ENCODE data around the gene RAC2.
"Not testable (repeated sequence)": the region's sequence is repeated elsewhere in the genome, so short reads cannot be mapped to it uniquely, and the experiment has no call there.

Gene RAC2

DNA sequence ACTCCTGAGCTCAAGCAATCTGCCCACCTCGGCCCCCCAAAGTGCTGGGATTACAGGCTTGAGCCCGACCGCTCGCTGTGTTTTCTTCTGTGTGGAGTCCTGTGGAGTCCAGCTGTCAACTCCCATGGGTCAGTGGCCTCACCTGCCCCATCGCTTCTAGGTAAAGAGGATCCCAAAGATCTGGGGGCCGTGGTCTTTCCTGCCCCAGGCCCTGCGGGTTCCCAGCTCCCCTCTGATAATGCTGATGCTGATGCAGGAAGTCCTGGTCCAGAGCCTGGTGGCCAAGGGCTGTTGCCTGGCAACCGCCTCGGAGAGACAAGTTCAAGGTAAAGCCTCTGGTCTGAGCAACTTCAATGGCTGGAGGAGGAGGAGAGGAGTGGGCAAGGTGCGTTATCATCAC is 41.4 kb downstream of the RAC2 start:
- H3K4me3 ChIP-seq (ENCODE audit: low read depth, low read length) = no peak overlapping the region
- TF ChIP-seq, protein P1, sequence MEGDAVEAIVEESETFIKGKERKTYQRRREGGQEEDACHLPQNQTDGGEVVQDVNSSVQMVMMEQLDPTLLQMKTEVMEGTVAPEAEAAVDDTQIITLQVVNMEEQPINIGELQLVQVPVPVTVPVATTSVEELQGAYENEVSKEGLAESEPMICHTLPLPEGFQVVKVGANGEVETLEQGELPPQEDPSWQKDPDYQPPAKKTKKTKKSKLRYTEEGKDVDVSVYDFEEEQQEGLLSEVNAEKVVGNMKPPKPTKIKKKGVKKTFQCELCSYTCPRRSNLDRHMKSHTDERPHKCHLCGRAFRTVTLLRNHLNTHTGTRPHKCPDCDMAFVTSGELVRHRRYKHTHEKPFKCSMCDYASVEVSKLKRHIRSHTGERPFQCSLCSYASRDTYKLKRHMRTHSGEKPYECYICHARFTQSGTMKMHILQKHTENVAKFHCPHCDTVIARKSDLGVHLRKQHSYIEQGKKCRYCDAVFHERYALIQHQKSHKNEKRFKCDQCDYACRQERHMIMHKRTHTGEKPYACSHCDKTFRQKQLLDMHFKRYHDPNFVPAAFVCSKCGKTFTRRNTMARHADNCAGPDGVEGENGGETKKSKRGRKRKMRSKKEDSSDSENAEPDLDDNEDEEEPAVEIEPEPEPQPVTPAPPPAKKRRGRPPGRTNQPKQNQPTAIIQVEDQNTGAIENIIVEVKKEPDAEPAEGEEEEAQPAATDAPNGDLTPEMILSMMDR (IDR thresholded peaks at IDR 0.05; ENCODE audit: borderline replicate concordance, insufficient read depth, low read depth, low read length) = no peak

DNA sequence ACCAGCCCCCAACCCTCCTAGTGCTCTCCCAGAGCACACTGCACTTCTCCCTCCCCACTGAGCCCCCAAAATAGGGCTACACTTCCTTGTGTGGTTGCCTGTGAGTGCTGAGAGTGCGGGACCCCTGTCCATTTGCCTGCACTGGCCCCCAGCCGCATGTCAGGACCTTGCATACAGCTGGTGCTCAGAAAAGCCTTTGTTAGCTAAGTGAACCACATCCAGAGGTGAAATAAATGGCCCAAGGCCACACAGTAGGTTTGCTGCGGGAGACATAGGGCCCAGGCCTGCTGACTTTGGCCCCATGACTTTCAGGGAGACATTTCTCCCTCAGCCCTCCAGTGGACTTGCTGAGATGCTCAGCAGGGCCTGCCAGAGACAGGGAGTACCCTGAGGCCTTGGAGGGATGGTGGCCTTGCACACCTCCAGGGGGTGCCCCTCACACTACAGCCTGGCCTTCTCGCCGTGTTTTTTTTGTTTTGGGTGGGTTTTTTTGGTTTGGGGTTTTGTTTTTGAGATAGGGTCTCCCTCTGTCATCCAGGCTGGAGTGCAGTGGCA is 42.0 kb downstream of the RAC2 start:
- TF ChIP-seq, protein P1 (IDR thresholded peaks at IDR 0.05; ENCODE audit: borderline replicate concordance, insufficient read depth, low read depth, low read length) = no peak
- no peak overlapping the region for H3K4me3 ChIP-seq (ENCODE audit: low read depth, low read length)

DNA sequence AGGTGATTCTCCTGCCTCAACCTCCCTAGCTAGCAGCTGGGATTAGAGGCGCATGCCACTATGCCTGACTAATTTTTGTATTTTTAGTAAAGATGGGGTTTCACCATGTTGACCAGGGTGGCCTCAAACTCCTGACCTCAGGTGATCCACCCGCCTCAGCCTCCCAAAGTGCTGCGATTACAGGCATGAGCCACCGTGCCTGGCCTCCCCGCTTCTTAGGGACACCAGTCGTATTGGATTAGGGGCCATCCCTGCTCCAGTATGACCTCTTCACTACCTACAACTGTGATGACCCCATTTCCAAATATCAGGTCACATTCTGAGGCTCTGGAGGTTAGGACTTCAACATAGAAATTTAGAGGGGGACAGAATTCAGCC is 42.6 kb downstream of the RAC2 start:
- H3K4me3 ChIP-seq (ENCODE audit: low read depth, low read length) = not testable (repeated sequence)

DNA sequence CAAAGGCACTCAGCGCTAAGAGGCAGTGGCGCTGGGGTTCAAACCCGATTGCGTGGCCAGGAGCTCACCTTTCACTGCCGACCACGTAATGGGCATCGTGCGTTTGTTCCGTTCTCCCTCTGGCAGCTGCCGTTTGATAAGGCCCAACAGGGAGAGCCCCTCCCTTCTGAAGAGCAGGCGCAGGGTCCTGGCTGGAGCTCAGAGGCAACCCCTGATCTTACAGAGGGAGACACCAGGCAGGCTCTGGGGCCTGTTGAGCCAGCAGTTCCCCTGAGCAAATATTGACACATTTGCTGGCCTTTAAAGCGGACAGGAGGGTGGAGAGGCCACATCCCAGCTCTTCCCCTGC is 44.3 kb downstream of the RAC2 start:
- TF ChIP-seq, protein P1 (IDR thresholded peaks at IDR 0.05; ENCODE audit: borderline replicate concordance, insufficient read depth, low read depth, low read length) = no peak
- no peak overlapping the region for H3K4me3 ChIP-seq (ENCODE audit: low read depth, low read length)

DNA sequence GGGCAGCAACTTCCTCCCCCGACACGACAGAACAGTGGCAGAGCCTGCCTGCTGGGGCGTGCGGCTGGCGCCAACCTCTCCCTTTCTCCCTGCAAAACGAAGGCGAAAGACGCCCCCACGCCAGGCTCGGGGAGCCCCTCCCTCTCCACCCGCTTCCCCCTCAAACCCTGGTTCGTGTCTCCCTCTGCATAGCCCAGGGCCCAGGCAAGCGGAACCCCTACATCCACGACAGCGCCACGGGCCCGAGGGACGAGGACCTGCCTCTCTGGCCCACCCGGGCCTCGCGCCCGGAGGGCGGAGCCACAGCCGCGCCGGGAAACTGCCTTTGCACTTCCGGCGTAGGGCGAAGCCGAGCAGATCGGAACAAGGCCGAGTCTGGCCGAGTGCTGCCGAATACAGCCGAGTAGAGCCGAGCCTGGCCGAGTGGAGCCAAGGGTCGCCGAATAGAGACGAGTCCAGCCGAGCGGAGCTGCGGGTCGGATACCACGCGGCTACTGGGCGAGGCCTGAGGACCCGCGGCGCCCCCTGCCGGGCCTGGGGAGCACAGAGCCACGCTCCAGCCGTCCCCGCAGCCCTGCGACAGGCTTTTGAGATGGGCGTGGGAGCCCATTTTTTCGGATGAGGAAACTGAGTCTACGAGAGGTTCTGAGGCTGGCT is 44.8 kb downstream of the RAC2 start:
- H3K4me3 ChIP-seq (ENCODE audit: low read depth, low read length) = peak overlapping the region; percentile 58
- TF ChIP-seq, protein P1 (IDR thresholded peaks at IDR 0.05; ENCODE audit: borderline replicate concordance, insufficient read depth, low read depth, low read length) = peak; percentile 96

DNA sequence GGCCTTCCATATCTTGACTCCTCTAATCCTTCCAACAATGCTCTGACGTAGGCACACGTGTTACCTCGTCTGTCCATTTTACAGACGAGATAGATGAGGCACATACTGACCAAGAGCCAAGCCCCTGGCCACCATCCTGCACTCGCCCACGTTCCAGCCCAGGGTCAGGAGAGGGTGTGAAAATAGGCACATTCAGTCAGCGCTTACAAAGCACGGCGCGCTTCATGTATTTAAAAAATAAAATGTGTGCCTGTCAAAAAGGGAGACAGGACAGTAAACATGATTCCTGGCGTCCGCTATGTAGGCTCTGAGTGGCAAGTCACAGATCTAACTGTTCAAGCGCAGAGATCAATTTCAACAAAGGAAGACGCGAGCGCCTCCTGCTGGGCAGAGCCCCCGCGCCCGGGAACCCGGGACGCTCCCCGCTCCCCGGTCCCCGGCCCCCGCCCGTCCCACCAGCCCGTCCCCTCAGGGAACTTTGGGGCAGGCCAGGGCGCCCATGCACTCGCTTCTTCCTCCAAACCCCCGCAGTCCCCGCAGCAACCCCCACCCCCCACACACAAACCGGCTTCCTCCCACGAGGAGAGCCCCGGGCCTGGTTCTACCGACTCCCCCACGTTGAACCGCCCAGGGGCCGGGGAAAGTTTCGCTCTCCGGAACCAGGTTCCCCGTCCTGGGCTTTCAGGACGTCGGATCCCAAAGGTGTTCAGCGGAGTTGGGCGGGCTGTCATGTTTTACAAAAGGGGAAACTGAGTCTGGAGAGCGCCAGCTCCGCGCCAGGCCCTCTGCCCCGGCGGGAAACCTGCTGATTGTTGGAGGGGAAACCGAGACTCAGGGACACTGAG is 45.6 kb downstream of the RAC2 start:
- TF ChIP-seq, protein P1 (IDR thresholded peaks at IDR 0.05; ENCODE audit: borderline replicate concordance, insufficient read depth, low read depth, low read length) = peak; percentile 90
- peak overlapping the region; percentile 58 for H3K4me3 ChIP-seq (ENCODE audit: low read depth, low read length)

DNA sequence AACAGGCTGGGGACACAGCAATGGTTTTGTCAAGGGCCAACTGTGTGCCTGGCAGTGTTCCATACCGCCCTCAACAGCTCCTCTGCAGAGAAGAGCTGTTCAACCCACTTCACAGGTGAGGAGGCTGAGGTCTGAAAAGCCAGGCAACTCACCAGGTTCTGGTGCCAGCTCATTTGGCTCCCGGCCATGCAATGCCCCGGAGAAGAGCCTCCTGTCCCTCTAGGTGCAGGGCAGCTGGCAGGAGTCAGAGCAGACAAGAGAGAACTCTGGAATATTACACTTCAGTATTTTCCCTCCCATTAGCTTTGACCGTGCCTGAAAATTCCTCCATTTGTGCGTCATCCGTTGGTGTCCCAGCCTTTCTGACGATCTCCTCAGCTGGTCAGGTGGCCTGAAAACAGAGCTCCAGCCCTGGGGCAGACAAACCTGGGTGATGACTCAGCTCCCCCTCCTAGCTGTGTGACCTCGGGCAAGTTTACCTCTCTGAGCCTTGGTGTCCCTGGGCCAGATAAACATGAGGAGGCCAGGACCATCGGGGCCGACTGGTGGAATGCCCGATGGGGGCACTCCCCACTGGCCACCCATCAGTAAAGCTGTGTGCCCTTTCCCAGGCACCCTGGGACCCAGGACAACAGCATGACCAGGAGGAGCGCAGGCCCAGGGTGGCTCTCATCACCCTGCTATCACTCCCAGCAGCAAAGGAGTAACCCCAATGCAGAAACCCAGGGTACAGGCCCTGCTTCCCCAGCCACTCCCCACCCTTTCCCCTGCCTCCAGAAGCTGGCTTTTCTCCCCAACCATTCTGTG is 46.4 kb downstream of the RAC2 start:
- H3K4me3 ChIP-seq (ENCODE audit: low read depth, low read length) = peak overlapping the region; percentile 0

More for the DNA sequence above, 46.4 kb downstream of the RAC2 start:
- TF ChIP-seq, protein P1 (IDR thresholded peaks at IDR 0.05; ENCODE audit: borderline replicate concordance, insufficient read depth, low read depth, low read length) = no peak

Measured in GM12875 (cell line).